ENCODE data around the gene SLC5A1.
"Not testable (repeated sequence)": the region's sequence is repeated elsewhere in the genome, so short reads cannot be mapped to it uniquely, and the experiment has no call there.

- TF ChIP-seq CTCF (IDR thresholded peaks at IDR 0.05; ENCODE audit: low read depth, low read length, poor library complexity, severe bottlenecking); EZH2phosphoT487 (IDR thresholded peaks at IDR 0.05; ENCODE audit: borderline replicate concordance, low read length): not testable (repeated sequence)
Observed at GRCh38 chr22:32160411-32160810, 117.3 kb downstream of the SLC5A1 start.
